NB4 (cell line): ENCODE results near the gene TBC1D14.
A peak's percentile ranks its signal among the peaks of the same experiment; 100 is the strongest.

Experiments used
- DNase-seq: peaks from one replicate; pipeline ENCODE4 v3.0.0; 2010; ENCODE audit warnings: low read depth
- H3K4me3 ChIP-seq: one replicate; pipeline ENCODE4 v1.5.1; 2011; ENCODE audit warnings: mild to moderate bottlenecking, low read depth, low read length, moderate library complexity
- CTCF ChIP-seq: IDR thresholded peaks from one replicate; pipeline ENCODE4 v1.5.1; 2012; ENCODE audit warnings: low read depth, low read length
- MAX ChIP-seq: IDR thresholded peaks from 2 replicates; pipeline ENCODE4 v1.6.1; 2011; ENCODE audit warnings: low read depth, low read length
- MYC ChIP-seq: IDR thresholded peaks from 2 replicates; pipeline ENCODE4 v1.6.1; 2011; ENCODE audit warnings: low read depth, low read length
- POLR2A ChIP-seq: IDR thresholded peaks from 2 replicates; pipeline ENCODE4 v1.6.1; 2011; ENCODE audit warnings: mild to moderate bottlenecking; ENCODE audit not compliant: insufficient read length; ENCODE audit errors: extremely low read depth

The TBC1D14 gene

GRCh38 chr4:6932475-6932874, 22.8 kb downstream of the TBC1D14 start:
- H3K4me3 ChIP-seq = no peak overlapping the region
- TF ChIP-seq POLR2A (no peak), MYC (no peak), MAX (no peak)
- no peak for DNase-seq

GRCh38 chr4:6932918-6933317, 23.3 kb downstream of the TBC1D14 start:
- TF ChIP-seq CTCF (no peak), MYC (no peak), MAX (no peak), POLR2A (no peak)
- DNase-seq = no peak

GRCh38 chr4:6933691-6934430, 24.2 kb downstream of the TBC1D14 start:
- no peak for DNase-seq
- H3K4me3 ChIP-seq = no peak overlapping the region
- TF ChIP-seq POLR2A (no peak), CTCF (no peak), MYC (no peak), MAX (no peak)

More at GRCh38 chr4:6932918-6933317, 23.3 kb downstream of the TBC1D14 start:
- H3K4me3 ChIP-seq = no peak overlapping the region

- no peak for TF ChIP-seq CTCF
- TF ChIP-seq MAX = no peak
- no peak for TF ChIP-seq MYC
- TF ChIP-seq POLR2A = no peak
- DNase-seq = no peak
- H3K4me3 ChIP-seq = no peak overlapping the region
These were observed 26.3 kb downstream of the TBC1D14 start for GRCh38 chr4:6935965-6936364.

- no peak overlapping the region for H3K4me3 ChIP-seq
- TF ChIP-seq MAX (no peak), POLR2A (no peak), MYC (no peak), CTCF (no peak)
- DNase-seq = peak; percentile 62
These were observed 27.6 kb downstream of the TBC1D14 start for GRCh38 chr4:6937201-6937600.

GRCh38 chr4:6937754-6938153, 28.1 kb downstream of the TBC1D14 start:
- DNase-seq = no peak
- no peak overlapping the region for H3K4me3 ChIP-seq
- TF ChIP-seq POLR2A = no peak
- no peak for TF ChIP-seq MAX
- TF ChIP-seq CTCF = no peak
- TF ChIP-seq MYC = no peak
